ENCODE results near the gene UBE2J2. TPM values are rescaled to one million over a fixed set of nuclear protein-coding genes. Genes with fewer than 3 reads are reported as not detected.

UBE2J2 gene
- total and polyA plus RNA-seq, 2 donors: 34.7 to 67.1 TPM

GRCh38 chr1:1285102-1285571, 11.5 kb upstream of the UBE2J2 start:
- Histone ChIP-seq H3K27ac (ENCODE audit: low read depth in 1 of 2, low read length in 1 of 2) (no peak overlapping the region), H3K4me1 (ENCODE audit: control insufficient read depth in 2 of 2, insufficient read depth in 2 of 2, low read length in 2 of 2) (no peaks in the 10 kb centered on the region), H3K36me3 (ENCODE audit: control insufficient read depth in 2 of 2, insufficient read depth in 2 of 2, low read length in 1 of 2) (no peaks in the 10 kb centered on the region), H3K9me3 (ENCODE audit: control insufficient read depth in 2 of 2, insufficient read depth in 1 of 2, low read length in 1 of 2) (no peaks in the 10 kb centered on the region), H3K4me3 (ENCODE audit: low read length in 2 of 2) (no peak overlapping the region), H3K27me3 (ENCODE audit: control insufficient read depth in 2 of 2, insufficient read depth in 1 of 2, low read length in 1 of 2) (peaks cover 0 to 18% of the 10 kb centered on the region in 2 donors)
- 95% methylated on average over 22 of the region's 22 CpGs for WGBS
- no peak for DNase-seq (ENCODE audit: low read depth in 6 of 9, low spot score in 9 of 9)

- 91% methylated on average over 32 of the region's 32 CpGs for WGBS
- Histone ChIP-seq H3K27ac (ENCODE audit: low read depth in 1 of 2, low read length in 1 of 2) (no peak overlapping the region), H3K4me1 (ENCODE audit: control insufficient read depth in 2 of 2, insufficient read depth in 2 of 2, low read length in 2 of 2) (no peaks in the 10 kb centered on the region), H3K4me3 (ENCODE audit: low read length in 2 of 2) (no peak overlapping the region), H3K27me3 (ENCODE audit: control insufficient read depth in 2 of 2, insufficient read depth in 1 of 2, low read length in 1 of 2) (peaks cover 0 to 18% of the 10 kb centered on the region in 2 donors), H3K36me3 (ENCODE audit: control insufficient read depth in 2 of 2, insufficient read depth in 2 of 2, low read length in 1 of 2) (no peaks in the 10 kb centered on the region), H3K9me3 (ENCODE audit: control insufficient read depth in 2 of 2, insufficient read depth in 1 of 2, low read length in 1 of 2) (no peaks in the 10 kb centered on the region)
- no peak for DNase-seq (ENCODE audit: low read depth in 6 of 9, low spot score in 9 of 9)
Observed at GRCh38 chr1:1284221-1285101, 10.8 kb upstream of the UBE2J2 start.

GRCh38 chr1:1283821-1284220, 10.2 kb upstream of the UBE2J2 start:
- H3K36me3 ChIP-seq (ENCODE audit: control insufficient read depth in 2 of 2, insufficient read depth in 2 of 2, low read length in 1 of 2): no peaks in the 10 kb centered on the region
- DNase-seq (ENCODE audit: low read depth in 6 of 9, low spot score in 9 of 9): no peak
- 25% methylated on average over 8 of the region's 9 CpGs for WGBS

GRCh38 chr1:1282998-1283397, 9.3 kb upstream of the UBE2J2 start:
- no peaks in the 10 kb centered on the region for H3K4me1 ChIP-seq (ENCODE audit: control insufficient read depth in 2 of 2, insufficient read depth in 2 of 2, low read length in 2 of 2)
- peaks cover 0 to 18% of the 10 kb centered on the region in 2 donors for H3K27me3 ChIP-seq (ENCODE audit: control insufficient read depth in 2 of 2, insufficient read depth in 1 of 2, low read length in 1 of 2)
- DNase-seq (ENCODE audit: low read depth in 6 of 9, low spot score in 9 of 9): no peak
- H3K9me3 ChIP-seq (ENCODE audit: control insufficient read depth in 2 of 2, insufficient read depth in 1 of 2, low read length in 1 of 2): no peaks in the 10 kb centered on the region
- no peaks in the 10 kb centered on the region for H3K36me3 ChIP-seq (ENCODE audit: control insufficient read depth in 2 of 2, insufficient read depth in 2 of 2, low read length in 1 of 2)
- no peak overlapping the region for H3K4me3 ChIP-seq (ENCODE audit: low read length in 2 of 2)
- WGBS: 93% methylated on average over 14 of the region's 14 CpGs
- no peak overlapping the region for H3K27ac ChIP-seq (ENCODE audit: low read depth in 1 of 2, low read length in 1 of 2)

More at GRCh38 chr1:1283821-1284220, 10.2 kb upstream of the UBE2J2 start:
- H3K4me3 ChIP-seq (ENCODE audit: low read length in 2 of 2): no peak overlapping the region
- peaks cover 0 to 18% of the 10 kb centered on the region in 2 donors for H3K27me3 ChIP-seq (ENCODE audit: control insufficient read depth in 2 of 2, insufficient read depth in 1 of 2, low read length in 1 of 2)
- H3K27ac ChIP-seq (ENCODE audit: low read depth in 1 of 2, low read length in 1 of 2): no peak overlapping the region
- H3K4me1 ChIP-seq (ENCODE audit: control insufficient read depth in 2 of 2, insufficient read depth in 2 of 2, low read length in 2 of 2): no peaks in the 10 kb centered on the region
- no peaks in the 10 kb centered on the region for H3K9me3 ChIP-seq (ENCODE audit: control insufficient read depth in 2 of 2, insufficient read depth in 1 of 2, low read length in 1 of 2)

- 84% methylated on average over 26 of the region's 26 CpGs for WGBS
- H3K4me3 ChIP-seq (ENCODE audit: low read length in 2 of 2): no peak overlapping the region
- no peaks in the 10 kb centered on the region for H3K9me3 ChIP-seq (ENCODE audit: control insufficient read depth in 2 of 2, insufficient read depth in 1 of 2, low read length in 1 of 2)
- H3K27ac ChIP-seq (ENCODE audit: low read depth in 1 of 2, low read length in 1 of 2): no peak overlapping the region
- peaks cover 0 to 12% of the 10 kb centered on the region in 2 donors for H3K27me3 ChIP-seq (ENCODE audit: control insufficient read depth in 2 of 2, insufficient read depth in 1 of 2, low read length in 1 of 2)
- no peaks in the 10 kb centered on the region for H3K36me3 ChIP-seq (ENCODE audit: control insufficient read depth in 2 of 2, insufficient read depth in 2 of 2, low read length in 1 of 2)
- no peak for DNase-seq (ENCODE audit: low read depth in 6 of 9, low spot score in 9 of 9)
- H3K4me1 ChIP-seq (ENCODE audit: control insufficient read depth in 2 of 2, insufficient read depth in 2 of 2, low read length in 2 of 2): no peaks in the 10 kb centered on the region
Observed at GRCh38 chr1:1281533-1282321, 8.1 kb upstream of the UBE2J2 start.

- WGBS: 97% methylated on average over 21 of the region's 21 CpGs
- no peaks in the 10 kb centered on the region for H3K36me3 ChIP-seq (ENCODE audit: control insufficient read depth in 2 of 2, insufficient read depth in 2 of 2, low read length in 1 of 2)
- peaks cover 0 to 7% of the 10 kb centered on the region in 2 donors for H3K27me3 ChIP-seq (ENCODE audit: control insufficient read depth in 2 of 2, insufficient read depth in 1 of 2, low read length in 1 of 2)
- no peaks in the 10 kb centered on the region for H3K9me3 ChIP-seq (ENCODE audit: control insufficient read depth in 2 of 2, insufficient read depth in 1 of 2, low read length in 1 of 2)
- H3K27ac ChIP-seq (ENCODE audit: low read depth in 1 of 2, low read length in 1 of 2): no peak overlapping the region
- no peaks in the 10 kb centered on the region for H3K4me1 ChIP-seq (ENCODE audit: control insufficient read depth in 2 of 2, insufficient read depth in 2 of 2, low read length in 2 of 2)
- H3K4me3 ChIP-seq (ENCODE audit: low read length in 2 of 2): no peak overlapping the region
- DNase-seq (ENCODE audit: low read depth in 6 of 9, low spot score in 9 of 9): no peak
Observed at GRCh38 chr1:1280782-1281481, 7.3 kb upstream of the UBE2J2 start.

GRCh38 chr1:1279028-1279427, 5.4 kb upstream of the UBE2J2 start:
- Histone ChIP-seq H3K4me1 (ENCODE audit: control insufficient read depth in 2 of 2, insufficient read depth in 2 of 2, low read length in 2 of 2) (peaks cover 6 to 15% of the 10 kb centered on the region in 2 donors), H3K27me3 (ENCODE audit: control insufficient read depth in 2 of 2, insufficient read depth in 1 of 2, low read length in 1 of 2) (no peaks in the 10 kb centered on the region), H3K36me3 (ENCODE audit: control insufficient read depth in 2 of 2, insufficient read depth in 2 of 2, low read length in 1 of 2) (no peaks in the 10 kb centered on the region), H3K9me3 (ENCODE audit: control insufficient read depth in 2 of 2, insufficient read depth in 1 of 2, low read length in 1 of 2) (no peaks in the 10 kb centered on the region), H3K4me3 (ENCODE audit: low read length in 2 of 2) (no peak overlapping the region), H3K27ac (ENCODE audit: low read depth in 1 of 2, low read length in 1 of 2) (no peak overlapping the region)
- 93% methylated on average over 17 of the region's 17 CpGs for WGBS
- DNase-seq (ENCODE audit: low read depth in 6 of 9, low spot score in 9 of 9): no peak

GRCh38 chr1:1278620-1279019, 5.0 kb upstream of the UBE2J2 start:
- Histone ChIP-seq H3K4me3 (ENCODE audit: low read length in 2 of 2) (no peak overlapping the region), H3K4me1 (ENCODE audit: control insufficient read depth in 2 of 2, insufficient read depth in 2 of 2, low read length in 2 of 2) (peaks cover 6 to 16% of the 10 kb centered on the region in 2 donors), H3K36me3 (ENCODE audit: control insufficient read depth in 2 of 2, insufficient read depth in 2 of 2, low read length in 1 of 2) (no peaks in the 10 kb centered on the region), H3K27ac (ENCODE audit: low read depth in 1 of 2, low read length in 1 of 2) (no peak overlapping the region), H3K9me3 (ENCODE audit: control insufficient read depth in 2 of 2, insufficient read depth in 1 of 2, low read length in 1 of 2) (no peaks in the 10 kb centered on the region), H3K27me3 (ENCODE audit: control insufficient read depth in 2 of 2, insufficient read depth in 1 of 2, low read length in 1 of 2) (no peaks in the 10 kb centered on the region)
- no peak for DNase-seq (ENCODE audit: low read depth in 6 of 9, low spot score in 9 of 9)
- WGBS: 97% methylated on average over 13 of the region's 13 CpGs
